GM12875 (cell line): ENCODE data around the gene SYCP3.

Experiments used
- H3K4me3 ChIP-seq: one replicate; pipeline ENCODE4 v1.5.1; 2011; ENCODE audit warnings: low read depth, low read length, control low read depth
- CTCF ChIP-seq: IDR thresholded peaks from 2 replicates; pipeline ENCODE4 v1.5.1; 2011; ENCODE audit warnings: low read depth, mild to moderate bottlenecking, control low read depth, inconsistent platforms, low read length, moderate library complexity, borderline replicate concordance; ENCODE audit not compliant: insufficient read depth

The SYCP3 gene

GRCh38 chr12:101761781-101762180 lies 22.5 kb upstream of the SYCP3 start:
- no peak for TF ChIP-seq CTCF
- no peak overlapping the region for H3K4me3 ChIP-seq

- no peak for TF ChIP-seq CTCF
- H3K4me3 ChIP-seq: no peak overlapping the region
Observed at GRCh38 chr12:101761350-101761749, 22.1 kb upstream of the SYCP3 start.

GRCh38 chr12:101759396-101760047 lies 20.3 kb upstream of the SYCP3 start:
- H3K4me3 ChIP-seq: no peak overlapping the region
- peak; percentile 65; the same call in 1 of the 2 replicates for TF ChIP-seq CTCF

- H3K4me3 ChIP-seq: no peak overlapping the region
- TF ChIP-seq CTCF: no peak
Observed at GRCh38 chr12:101750152-101750551, 10.9 kb upstream of the SYCP3 start.

GRCh38 chr12:101749657-101750056 lies 10.4 kb upstream of the SYCP3 start:
- H3K4me3 ChIP-seq: no peak overlapping the region
- no peak for TF ChIP-seq CTCF

GRCh38 chr12:101748907-101749306 lies 9.6 kb upstream of the SYCP3 start:
- no peak for TF ChIP-seq CTCF
- no peak overlapping the region for H3K4me3 ChIP-seq

- no peak overlapping the region for H3K4me3 ChIP-seq
- no peak for TF ChIP-seq CTCF
Observed at GRCh38 chr12:101747697-101748096, 8.4 kb upstream of the SYCP3 start.
